IPS-11a (cell line): ENCODE results near the gene ISX.

Experiments used
- H3K4me3 ChIP-seq: one replicate; pipeline ENCODE4 v1.5.1; 2013; ENCODE audit warnings: low read depth, low read length, control low read depth

Gene ISX

GRCh38 chr22:35109616-35110015 is 43.7 kb downstream of the ISX start:
- no peak overlapping the region for H3K4me3 ChIP-seq

- no peak overlapping the region for H3K4me3 ChIP-seq
These were observed 45.3 kb downstream of the ISX start for GRCh38 chr22:35111244-35111643.

- H3K4me3 ChIP-seq = no peak overlapping the region
These were observed 47.4 kb downstream of the ISX start for GRCh38 chr22:35113341-35113740.

GRCh38 chr22:35114131-35114980 is 48.4 kb downstream of the ISX start:
- H3K4me3 ChIP-seq = no peak overlapping the region

- no peak overlapping the region for H3K4me3 ChIP-seq
These were observed 49.6 kb downstream of the ISX start for GRCh38 chr22:35115515-35115914.

- no peak overlapping the region for H3K4me3 ChIP-seq
These were observed 50.3 kb downstream of the ISX start for GRCh38 chr22:35116269-35116668.

- H3K4me3 ChIP-seq = no peak overlapping the region
These were observed 50.9 kb downstream of the ISX start for GRCh38 chr22:35116817-35117216.

GRCh38 chr22:35119494-35119893 is 53.5 kb downstream of the ISX start:
- no peak overlapping the region for H3K4me3 ChIP-seq

- no peak overlapping the region for H3K4me3 ChIP-seq
These were observed 58.8 kb downstream of the ISX start for GRCh38 chr22:35124691-35125219.

- H3K4me3 ChIP-seq = no peak overlapping the region
These were observed 61.0 kb downstream of the ISX start for GRCh38 chr22:35126993-35127392.

GRCh38 chr22:35128637-35129036 is 62.7 kb downstream of the ISX start:
- H3K4me3 ChIP-seq = no peak overlapping the region

- no peak overlapping the region for H3K4me3 ChIP-seq
These were observed 65.6 kb downstream of the ISX start for GRCh38 chr22:35131525-35132000.

- H3K4me3 ChIP-seq = no peak overlapping the region
These were observed 66.6 kb downstream of the ISX start for GRCh38 chr22:35132568-35132967.

GRCh38 chr22:35133702-35134380 is 67.9 kb downstream of the ISX start:
- H3K4me3 ChIP-seq = no peak overlapping the region

GRCh38 chr22:35134637-35135036 is 68.7 kb downstream of the ISX start:
- H3K4me3 ChIP-seq = no peak overlapping the region

GRCh38 chr22:35135165-35135564 is 69.2 kb downstream of the ISX start:
- no peak overlapping the region for H3K4me3 ChIP-seq
